Activated CD4-positive, alpha-beta T cell treated with anti-CD3 and anti-CD28 coated beads, Interleukin-2, Interleukin-6, amounts not matched to agents 100 ng/mL and 50 ng/mL, durations not matched to agents 16 hours and 8 hours (primary cell): ENCODE results near the gene AKT3.
A peak's percentile ranks its signal among the peaks of the same experiment; 100 is the strongest.
"Not testable (repeated sequence)": the region's sequence is repeated elsewhere in the genome, so short reads cannot be mapped to it uniquely, and the experiment has no call there.

Experiments used
- DNase-seq: peaks from one replicate; pipeline ENCODE4 v3.0.0-alpha.2; 2020

AKT3 gene

DNA sequence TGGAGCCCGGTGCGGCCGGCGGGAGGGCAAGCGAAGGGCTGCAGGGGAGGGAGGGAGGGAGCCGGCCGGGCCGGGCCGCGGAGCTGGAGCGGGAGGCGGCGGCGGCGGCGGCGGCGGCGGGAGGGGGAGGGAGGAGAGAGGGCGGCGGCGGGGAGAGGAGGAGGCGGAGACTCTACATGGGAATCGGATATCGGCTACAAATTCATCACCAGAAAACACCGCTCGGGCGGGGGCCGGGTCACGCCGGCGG, at the start of gene AKT3:
Gene AKT3 (minus strand): TSS at position 42 of the 250 bp plus-strand sequence. CDS start 7,073 bp downstream, outside the sequence.
- peak; percentile 86 for DNase-seq

DNA sequence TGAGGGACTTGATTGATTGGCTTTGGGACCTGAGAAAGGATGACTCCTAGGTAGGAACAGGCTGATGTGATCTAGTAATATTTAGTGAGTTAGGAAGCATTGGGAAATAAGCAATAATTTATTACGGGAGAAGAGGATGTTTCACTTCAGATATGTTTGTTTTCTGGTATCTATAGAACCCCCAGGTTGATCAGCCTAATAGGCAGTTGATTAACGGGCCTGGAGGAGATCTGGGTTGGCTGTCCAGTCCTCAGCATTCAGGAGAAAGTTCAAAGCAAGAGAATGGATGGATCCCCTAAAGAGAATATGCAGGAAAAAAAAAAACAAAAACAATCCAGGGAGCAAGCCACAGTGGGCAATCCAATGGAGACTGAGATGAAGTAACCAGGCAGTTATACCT, 48.2 kb upstream of the AKT3 start:
- no peak for DNase-seq

DNA sequence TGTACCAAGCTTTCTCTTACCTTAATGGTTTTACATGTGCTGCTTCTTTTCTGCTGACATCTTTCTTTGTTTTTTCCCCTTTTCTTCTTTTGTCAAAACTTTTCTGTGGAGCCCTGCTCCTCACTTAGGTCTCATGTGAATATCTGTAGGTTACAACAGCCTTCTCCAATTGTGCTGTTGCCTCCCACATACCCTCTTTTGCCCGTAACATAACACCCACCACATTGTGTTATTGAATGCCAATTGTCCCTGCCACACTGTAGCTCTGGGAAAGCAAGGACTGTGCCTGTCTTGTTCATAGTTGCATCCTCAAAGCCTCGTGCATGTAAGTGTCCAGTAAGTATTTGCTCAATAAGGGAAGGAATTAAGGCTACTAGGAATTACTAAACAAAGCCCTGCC, 46.3 kb upstream of the AKT3 start:
- DNase-seq = no peak

DNA sequence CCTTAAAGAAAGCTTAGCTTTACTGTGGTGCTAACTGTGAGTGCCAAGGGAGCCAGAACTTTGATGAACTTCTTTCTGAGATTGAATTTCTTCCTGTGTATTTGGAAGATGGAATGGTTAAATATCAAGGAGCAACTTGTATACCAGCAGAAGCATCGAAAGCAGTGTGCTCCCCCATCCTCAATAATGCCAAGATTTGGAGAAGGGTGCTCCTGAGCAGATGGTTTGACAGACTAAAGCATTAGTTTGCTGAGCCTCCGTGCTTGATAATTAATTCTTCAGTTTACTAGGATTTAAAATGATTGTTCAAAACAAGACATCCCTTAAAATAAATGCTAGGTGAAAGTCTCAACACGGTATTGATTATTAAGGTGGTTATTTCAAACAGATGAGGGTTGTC, 42.4 kb upstream of the AKT3 start:
- DNase-seq = no peak

DNA sequence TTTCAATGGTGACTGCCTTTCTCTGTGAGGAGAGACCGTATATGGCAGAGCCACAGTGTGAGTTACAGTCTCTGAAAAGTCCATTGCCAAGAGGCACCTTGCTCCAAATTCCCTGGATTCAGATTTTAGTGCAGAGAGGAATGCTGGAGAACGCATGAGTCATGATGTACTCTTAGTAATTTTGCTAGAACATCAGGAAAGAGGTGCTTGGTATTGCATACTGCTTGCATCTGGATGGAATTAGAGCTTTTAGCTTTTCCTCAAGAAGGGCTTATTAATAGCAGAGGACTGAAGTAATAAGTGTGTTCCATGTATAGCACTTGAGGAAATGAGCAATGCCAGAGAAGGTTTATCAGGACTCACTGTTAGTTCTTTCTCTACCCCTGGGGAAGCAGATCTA, 40.5 kb upstream of the AKT3 start:
- DNase-seq = no peak

DNA sequence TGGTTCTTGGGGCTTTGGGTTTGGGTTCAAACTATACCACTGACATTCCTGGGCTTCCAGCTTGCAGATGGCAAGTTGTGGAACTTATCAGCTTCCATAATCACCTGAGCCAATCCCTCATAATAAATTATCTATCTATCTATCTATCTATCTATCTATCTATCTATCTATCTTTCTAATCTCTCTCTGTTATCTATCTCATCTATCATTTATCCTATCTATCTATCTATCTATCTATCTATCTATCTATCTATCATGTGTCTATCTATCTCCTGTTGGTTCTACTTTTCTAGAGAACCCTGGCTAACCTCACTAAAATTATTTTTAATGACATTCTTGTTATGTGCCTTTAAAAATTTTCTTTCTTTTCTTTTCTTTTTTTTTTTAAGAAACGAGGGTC, 35.8 kb upstream of the AKT3 start:
- no peak for DNase-seq

DNA sequence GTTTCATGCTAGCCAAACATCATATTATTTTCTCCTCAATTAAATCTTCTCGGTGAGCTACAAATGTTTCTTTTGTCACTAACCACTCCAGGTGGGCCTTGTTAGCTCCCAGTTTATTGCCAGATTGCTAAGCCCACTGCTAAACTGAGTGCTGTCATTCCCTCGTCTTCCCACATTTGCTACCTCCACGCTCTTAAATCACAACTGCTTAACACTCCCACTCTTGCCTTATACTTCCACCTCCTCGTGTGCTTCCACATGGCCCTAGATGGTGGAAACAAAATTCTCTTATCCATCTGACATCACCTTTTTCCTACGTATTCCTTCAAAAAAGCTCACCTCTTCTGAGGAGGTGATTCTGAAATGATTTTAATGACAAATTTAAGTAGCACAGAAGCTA, 34.6 kb upstream of the AKT3 start:
- no peak for DNase-seq

DNA sequence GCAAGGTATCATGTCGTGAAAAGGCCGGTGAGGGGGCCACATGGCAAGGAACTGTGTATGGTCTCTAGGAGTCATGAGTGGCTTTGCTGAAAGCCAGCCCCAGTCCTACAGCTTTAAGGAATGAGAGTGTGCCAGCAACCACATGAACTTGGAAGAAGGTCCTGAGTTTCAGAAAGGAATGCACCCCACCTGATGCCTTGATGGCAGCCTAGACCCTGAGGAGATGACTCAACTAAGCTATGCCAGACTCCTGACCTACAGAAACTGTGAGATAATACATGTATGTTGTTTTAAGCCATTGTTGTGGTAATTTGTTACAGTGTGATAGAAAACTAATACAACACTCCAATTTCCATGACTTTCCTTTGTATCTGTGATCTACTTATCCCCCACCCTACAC, 33.5 kb upstream of the AKT3 start:
- DNase-seq = no peak

DNA sequence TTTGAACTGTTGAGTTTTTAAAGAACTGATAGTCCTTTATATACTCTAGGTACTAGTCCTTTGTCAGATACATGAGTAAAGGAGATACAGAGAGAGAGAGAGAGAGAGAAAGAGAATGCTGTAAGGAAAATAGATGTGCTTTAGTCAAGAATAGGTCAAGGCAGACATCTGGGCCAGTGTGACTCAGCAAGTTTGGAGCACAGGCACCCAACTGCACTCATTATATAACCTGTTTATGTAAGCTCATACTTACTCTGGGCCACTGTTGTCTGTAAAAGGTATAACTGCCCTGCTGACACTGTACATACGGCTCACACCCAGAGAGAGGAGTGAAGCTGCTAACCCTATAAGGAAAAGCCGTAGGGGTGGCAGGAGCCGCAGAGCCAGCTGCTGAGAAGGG, 32.2 kb upstream of the AKT3 start:
- DNase-seq = no peak

DNA sequence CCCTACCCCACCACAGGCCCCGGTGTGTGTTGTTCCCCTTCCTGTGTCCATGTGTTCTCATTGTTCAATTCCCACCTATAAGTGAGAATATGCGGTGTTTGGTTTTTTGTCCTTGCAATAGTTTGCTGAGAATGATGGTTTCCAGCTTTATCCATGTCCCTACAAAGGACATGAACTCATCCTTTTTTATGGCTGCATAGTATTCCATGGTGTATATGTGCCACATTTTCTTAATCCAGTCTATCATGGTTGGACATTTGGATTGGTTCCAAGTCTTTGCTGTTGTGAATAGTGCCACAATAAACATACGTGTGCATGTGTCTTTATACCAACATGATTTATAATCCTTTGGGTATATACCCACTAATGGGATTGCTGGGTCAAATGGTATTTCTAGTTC, 27.0 kb upstream of the AKT3 start:
- DNase-seq = not testable (repeated sequence)

DNA sequence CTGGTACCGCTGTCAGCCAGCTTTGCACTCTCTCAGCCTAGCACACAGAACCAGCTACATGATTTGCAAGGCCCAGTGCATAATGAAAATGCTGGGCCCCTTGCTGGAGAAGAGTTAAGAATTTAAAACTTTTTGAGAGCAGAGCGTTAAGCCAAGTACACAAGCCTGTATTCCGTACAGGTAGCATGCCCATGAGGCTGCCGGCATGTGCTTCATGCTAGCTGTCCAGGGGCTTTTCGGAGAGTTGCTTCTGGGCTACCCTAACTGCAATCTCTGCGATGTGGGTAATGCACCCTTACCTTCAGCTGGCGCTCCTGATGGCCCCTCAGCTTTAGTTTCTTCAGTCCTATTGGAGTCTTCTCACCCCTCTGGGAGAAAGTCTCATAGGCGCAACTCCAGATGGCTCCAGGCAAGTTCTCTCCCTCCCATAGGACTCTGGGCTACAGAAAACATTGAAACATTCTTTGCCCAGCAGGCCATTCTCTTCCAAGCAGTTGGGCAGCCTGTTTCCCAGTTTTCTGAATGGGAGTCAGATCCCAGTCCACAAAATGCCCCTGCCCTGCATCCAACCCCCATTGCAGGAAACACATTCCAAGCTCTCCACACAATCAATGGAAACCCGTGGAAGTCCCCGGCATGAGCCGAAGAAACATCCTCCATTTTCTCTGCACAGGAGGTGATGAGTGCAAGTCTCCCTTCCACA, 5.7 kb upstream of the AKT3 start:
- DNase-seq = no peak

DNA sequence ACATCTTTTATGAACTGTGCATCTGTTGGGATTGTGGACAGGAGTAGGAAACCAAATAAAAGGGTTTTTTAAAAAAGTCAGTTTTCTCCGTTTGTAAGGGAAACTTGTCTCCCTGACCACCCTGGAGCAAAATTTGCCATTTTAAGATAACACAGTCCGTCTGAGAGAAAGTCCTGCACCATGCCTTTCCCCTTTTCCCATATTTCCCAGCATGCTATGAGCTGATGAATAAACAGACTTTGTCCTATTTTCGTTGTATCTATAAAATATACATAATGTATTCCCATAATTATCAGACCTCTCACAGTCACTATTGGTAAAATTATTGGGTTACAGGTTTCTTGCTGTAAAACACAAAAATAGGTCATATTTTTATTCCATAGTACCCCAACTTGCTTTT, 1.7 kb upstream of the AKT3 start:
- DNase-seq = no peak

DNA sequence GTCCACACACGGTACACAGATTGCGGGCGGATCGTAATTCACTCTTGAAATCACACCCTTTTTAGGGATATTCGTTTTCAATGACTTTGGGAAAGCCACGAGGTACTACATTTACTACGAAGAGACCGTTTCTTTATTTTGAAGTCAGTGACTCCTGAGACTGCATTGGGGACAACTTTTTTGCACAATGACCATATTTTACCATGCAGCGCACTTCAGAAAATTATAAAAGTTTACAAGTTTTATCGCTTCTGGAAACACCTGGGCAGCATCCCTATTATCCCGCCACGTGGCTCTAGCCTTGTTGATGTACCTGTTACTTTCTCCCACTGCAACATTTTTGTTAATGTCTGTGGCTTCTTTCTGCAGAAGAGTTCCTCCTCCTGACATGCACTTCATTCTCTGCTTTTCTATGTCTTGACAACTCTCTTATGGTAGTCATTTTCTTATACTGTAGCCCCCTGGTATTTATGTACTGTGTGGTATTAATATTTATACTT, 1.3 kb upstream of the AKT3 start:
- DNase-seq = no peak

DNA sequence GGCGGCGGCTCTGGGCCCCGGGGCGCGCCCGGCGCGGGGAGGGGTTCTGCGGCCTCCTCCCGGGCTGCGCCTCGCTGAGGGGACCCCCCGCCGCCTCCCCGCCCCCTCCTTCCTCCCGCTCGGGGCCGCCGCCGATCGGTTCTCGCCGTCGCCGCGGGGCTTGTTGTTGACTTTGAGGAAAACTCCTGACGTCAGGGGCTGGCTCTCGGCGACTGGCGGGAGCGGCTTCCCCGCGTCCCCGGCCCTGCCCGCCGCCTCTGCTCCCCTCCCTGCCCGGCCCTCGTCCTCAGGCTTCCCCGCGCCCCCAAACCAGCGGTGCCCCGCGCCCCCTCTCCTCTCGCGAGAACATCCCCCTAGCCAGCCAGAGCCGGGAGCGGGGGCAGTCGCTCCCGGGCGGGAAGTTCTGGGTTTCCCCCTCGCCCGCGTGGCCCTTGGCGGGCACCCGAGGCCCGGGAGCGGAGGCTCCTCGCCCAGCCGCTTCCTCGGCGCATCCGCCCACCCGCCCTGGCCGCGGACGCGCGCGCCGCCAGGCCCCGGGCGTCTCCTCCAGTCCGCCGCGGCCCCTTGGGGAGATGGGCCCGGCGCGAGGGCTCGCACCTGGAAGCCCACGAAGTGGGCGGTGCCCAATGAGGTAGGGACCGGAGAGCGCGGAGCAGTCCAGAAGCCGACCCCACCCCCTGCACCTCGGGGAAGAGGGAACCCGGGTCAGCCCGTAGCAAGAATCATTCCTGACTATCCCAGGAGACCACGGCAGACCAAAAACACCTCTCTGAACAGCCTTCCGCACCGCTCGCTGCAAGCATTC, 611 bp upstream of the AKT3 start:
- peak; percentile 72 for DNase-seq

DNA sequence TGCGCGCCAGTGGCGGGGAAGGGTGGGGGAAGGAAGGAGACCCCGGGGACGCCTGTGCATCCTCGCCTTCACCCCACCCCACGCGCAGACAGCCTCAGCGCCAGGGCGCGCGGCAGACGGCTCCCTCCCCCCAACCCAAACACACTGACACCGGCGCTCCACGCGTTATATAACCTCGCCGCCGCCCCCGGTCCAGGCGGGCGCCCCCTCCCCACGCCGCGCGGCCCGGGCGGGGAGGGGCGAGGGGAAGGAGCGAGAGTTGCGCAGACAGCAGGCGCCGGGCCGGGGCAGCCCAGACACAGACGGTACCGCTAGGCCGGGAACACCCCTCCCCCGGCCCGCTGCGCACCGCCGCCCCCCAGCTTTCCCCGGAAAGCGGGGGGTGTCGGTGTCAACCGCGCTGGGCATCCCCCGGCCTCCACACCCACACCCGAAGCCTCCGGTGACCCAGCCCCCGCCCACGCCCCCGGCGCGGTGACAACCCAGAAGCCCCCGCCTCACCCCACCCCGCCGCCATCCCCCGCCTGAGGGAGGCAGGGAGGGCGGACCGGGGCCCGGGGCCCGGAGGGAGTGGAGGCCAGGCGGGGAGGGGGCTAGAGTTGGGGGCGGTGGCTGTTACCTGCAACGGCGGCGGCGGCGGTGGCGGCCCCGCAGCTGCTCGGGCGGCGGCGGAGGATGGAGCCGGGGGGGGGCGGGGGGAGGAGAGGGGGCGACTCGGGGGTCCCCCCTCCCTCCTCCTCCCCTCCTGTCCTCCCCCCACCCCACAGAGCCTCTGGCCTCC, 432 bp downstream of the AKT3 start:
- DNase-seq = peak; percentile 42

DNA sequence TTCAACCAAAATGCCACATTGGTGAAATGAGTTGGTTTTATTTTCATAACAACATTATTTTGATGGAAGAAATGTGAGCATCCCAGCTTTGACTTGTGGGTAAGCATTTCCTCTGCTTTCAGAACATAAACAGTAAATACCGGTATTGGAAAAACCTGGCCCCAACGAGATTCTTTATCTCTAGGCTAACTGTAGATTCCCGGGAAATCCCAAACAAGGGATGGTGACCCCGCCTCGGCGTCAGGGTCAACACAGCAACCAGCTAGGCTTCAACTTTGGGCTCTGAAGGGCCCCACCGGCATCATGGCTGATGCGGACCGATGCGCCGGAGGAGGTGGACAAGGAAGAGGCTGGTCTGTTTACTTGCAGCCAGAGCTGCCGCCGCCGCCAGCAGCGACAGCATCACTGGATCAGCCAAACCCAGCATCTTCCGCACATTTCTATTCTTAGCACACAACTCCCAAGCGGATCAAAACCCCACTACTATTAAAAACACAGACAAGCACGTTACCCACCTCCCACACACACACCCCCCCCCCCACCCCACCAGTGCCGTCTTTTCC, 1.1 kb downstream of the AKT3 start:
- peak; percentile 55 for DNase-seq

DNA sequence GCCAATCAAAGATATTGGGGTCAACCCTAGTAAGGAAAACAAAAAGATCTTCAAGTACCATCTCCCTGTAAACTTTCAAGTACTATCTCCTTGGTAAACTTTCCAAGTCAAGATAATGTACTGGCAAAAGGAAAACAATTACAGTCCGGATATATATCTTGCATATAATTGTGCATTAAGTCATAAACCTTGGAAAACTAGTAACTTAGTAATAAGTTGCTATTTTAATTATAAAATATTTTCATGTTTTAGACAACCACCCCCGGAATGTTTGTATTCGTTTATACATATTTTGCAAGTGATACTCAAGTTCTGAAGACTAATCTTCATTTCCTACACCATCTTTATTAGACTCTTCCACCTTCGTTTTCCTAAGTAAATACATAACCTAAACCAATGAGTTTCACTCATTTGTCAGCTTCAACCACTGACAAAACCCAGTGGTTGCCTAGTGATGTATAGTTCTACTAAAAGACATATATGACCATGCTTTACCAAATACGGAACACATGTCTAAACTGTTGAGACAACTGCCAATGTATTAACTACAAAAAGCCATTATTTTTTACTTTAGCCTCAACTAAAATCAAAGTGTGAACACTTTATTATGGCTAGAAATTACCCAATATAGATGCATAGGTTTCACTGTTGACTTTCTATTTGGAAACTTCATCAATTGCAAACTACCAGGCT, 1.7 kb downstream of the AKT3 start:
- DNase-seq = no peak

DNA sequence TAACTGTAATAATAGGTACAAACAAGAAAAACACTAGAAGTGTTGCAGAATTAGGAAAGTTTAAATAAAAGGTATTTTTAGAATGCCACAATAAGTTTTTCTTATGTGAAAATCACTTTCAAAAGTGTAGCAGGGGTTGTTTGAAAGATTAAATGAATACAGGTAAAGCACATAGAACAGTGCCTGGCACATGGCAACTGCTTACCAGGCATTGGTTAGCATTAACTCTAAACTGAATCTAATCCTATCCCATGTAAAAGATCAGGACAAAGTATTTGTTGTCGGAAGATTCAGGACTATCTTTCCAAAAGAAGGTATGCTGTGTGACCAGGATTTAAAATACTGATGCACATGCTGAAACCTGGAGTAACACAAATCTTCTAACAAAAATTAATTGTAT, 3.3 kb downstream of the AKT3 start:
- no peak for DNase-seq

DNA sequence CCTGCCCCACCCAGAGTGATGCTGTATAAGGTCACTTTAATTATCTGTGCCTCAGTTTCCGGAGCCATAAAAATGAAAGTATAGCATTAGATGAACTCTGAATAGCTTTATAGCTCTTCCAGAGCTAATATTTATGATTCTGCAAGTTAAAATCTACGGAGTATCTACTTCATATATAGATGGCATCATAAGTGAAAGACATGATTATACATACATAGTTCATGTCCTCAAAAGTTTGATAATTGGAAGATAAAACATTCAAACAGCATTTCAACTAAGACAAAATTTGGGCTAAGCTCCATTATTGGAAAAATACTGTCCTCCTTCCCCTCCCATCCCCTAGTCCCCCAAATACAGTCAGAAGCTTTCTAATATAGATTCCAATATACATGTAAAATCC, 4.2 kb downstream of the AKT3 start:
- DNase-seq = no peak

DNA sequence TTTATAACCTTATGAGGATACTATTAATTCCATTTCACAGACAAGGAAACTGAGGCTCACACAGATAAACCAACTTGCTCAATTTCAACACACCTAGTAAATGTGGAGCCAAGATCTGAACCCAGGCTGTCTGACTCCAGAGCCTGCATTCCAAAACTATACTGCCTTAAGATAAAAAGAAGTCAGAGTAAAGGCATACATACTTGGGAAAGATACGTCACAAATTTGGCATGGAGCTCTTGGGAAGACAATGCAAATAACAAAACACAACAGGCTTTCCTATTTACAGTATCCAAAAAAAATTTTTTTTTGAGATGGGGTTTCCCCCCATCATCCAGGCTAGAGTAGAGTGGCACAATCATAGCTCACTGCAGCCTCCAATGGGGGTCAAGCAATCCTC, 5.9 kb downstream of the AKT3 start:
- no peak for DNase-seq

DNA sequence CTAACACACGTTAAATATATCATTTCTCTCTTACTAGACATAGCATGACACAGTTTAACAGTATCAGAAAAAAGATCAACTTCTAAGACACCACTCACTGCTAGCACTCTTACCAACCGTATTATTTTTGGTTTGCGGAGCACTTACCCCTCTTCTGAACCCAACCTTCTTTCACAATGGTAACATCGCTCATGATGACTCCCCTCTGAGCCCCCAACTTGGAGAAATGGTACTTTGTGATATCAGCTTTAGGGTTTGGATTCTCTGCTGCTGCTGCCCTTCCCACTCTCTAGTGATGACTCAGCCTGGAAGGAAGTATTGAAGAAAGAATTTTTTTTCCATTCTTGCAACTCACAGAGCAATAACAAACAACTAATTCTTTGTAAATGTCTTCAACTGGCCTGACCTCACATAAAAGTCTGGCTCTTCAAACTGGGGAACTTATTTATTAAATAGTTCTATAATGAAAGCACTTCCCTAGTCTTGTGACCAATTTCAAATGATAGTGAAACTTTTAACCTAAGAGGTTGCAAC, 7.0 kb downstream of the AKT3 start:
- peak; percentile 13 for DNase-seq

DNA sequence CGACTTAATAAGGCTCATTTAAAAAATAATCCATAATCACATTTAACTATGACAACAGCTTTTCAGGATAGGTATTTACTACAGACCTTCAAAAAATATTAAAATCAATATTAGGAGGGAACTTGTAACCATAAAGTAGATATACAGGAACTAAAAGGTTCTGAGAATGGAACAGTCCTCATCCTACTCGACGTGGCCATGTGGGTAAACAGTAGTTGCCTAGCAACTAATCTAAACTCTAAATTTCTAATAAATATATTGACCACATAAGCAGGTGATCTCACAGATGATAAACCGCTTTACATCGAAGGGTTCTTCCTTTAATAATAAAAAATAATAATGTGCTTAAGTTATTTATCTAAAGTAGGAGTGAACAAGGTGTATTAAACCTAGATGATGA, 7.9 kb downstream of the AKT3 start:
- no peak for DNase-seq

DNA sequence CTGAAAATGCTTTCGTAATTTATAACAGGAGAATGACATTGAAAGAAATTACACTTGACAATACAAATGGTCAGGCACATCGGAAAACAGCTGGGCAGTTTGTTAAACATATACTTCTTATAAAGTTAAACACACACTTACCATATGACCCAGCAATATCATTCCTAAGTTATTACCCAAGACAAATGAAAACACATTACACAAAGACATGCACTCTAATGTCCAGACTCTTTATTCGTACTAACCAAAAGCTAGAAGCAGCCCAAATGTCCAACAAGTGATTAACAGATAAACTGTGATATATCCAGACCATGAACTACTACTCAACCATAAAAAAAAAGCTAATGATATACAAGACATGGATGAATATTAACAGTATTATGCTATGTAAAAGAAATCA, 8.5 kb downstream of the AKT3 start:
- DNase-seq = no peak
